Myocyte (in vitro differentiated cells): ENCODE results near the gene DISC1. TPM values are rescaled to one million over a fixed set of nuclear protein-coding genes. Genes with fewer than 3 reads are reported as not detected.

ENCODE experiments used
- DNase-seq: peaks from one replicate; pipeline ENCODE4 v3.0.0-alpha.2; 2012; ENCODE audit warnings: low read depth
- total RNA-seq: library from RNA; depleted of rRNA; stranded (reverse); fragments of >200 nt; gene quantifications from 2 replicates; pipeline ENCODE4 v1.2.3, GENCODE V29; 2014

DISC1 gene
- total RNA-seq, 1 donor from 2014 or later = 3.6 TPM

DNA sequence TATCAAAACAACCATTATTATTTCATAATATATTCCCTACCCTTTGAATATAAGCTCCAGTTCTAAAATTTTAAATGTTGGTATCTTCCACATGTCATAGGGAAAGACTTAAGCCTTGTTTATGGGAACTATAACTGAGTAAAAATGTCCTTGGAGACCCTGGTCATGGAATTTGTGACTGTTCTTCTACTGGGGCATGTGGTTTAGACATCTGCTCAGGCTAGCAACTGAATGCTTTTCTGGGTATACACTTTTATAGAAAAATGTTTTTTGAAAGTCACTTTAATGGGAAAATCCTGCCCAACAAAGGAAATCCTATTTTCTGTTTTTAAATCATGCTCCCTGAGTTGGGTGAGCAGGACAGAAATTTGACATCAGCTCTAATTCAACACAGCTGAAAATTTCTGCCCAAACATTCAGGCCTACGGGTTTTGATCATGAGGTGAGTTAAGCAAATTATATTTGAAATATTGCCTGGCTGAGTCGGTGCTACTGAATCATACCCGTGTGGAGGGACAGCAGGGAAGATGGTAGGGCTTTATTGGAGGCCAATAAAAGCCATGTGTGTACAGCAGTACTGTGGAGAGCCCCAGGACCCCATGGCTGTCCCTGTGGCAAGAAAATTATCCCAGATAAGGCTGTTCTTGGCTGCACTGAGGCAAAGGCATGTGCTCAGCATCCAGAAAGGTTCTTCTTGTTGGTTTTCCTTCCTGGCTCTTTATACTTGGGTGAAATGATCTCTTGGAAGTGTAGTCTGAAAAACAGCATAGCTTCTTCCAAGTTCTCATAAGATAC lies 391.8 kb downstream of the DISC1 start:
- peak; percentile 35 for DNase-seq

DNA sequence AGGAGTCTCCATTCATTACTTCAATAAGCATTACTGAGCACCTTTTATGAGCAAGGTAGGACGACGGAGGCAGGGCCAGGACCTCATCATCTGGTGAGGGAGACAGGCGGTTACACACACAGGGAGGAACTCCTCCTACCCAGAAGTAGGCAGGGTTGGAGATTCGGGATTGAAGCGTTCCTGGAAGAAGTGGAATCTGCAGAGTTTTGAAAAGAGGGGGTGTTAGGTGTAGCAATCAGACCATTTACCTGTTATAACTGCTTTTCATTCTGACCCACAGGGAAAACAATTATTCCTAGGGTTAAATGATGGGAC lies 392.4 kb downstream of the DISC1 start:
- no peak for DNase-seq

DNA sequence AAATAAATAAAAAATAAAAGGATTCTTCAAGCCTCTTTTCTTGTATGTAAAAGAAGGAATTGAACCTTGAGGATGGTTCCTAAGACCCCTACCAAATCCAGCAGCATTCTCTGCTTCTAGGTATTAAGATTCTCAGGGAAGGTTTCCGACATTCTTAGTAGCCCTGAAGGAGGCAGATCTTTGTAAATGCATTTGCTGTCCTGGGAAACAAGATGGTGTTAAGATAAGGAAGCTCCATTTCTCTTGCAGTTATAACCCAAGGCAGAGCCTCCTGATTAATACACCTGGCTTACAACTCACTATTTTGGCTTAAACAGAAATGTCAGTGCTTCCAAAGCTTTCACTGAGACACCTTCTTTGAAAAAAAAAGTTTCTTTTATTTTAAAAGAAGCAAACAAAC lies 393.8 kb downstream of the DISC1 start:
- no peak for DNase-seq

DNA sequence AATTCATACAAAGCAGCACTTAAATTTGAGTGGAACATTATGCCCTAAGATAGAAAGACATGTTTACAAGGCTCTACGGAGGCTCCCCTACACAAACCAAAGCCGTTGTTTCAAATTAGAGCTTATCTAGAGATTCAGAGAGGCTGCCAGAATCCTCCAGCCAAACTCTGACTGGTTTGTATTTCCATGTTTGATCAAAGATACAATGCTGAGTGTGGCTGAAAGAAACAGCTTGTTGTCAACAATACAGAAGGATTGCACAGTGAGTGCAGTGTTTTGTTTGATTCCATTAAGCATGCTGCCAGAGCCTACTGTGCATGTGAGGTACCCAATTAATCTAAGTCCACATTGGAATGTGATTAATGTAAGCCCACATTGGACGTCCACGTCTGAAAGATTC lies 402.7 kb downstream of the DISC1 start:
- no peak for DNase-seq

DNA sequence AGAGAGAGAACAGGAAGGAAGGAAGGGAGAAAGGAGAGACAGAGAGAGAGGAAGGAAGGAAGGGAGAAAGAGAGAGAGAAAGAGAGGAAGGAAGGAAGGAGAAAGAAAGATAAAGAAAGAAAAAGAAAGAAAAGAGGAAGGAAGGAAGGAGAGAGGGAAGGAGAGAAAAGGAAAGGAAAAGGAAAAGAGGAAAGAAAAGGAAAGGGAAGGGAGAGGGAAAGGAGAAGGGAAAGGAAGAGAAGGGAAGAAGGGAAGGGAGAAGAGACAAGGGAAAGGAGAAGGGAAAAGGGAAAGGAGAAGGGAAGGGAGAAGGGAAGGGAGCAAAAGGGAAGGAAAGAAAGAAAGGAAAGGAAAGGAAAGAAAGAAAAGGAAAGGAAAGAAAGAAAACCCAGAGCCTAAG lies 404.6 kb downstream of the DISC1 start:
- no peak for DNase-seq

DNA sequence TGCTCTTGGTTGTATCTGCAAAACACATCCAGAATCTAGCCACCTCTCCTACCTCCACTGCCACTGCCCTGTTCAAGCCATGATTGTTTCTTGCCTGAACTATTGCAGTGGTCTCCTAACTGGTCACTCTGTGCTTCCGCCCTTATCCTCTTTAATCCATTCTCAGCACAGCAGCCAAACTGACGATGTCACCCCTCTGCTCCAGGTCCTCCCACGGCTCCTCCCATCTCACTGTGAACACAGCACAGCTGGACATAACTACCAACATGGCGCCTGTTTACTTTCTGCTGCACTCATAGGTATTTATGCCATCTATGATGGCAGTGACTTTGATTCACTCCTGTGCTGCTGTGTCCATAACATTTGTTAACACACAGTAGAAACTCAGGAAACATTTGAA lies 406.7 kb downstream of the DISC1 start:
- DNase-seq = peak; percentile 42

DNA sequence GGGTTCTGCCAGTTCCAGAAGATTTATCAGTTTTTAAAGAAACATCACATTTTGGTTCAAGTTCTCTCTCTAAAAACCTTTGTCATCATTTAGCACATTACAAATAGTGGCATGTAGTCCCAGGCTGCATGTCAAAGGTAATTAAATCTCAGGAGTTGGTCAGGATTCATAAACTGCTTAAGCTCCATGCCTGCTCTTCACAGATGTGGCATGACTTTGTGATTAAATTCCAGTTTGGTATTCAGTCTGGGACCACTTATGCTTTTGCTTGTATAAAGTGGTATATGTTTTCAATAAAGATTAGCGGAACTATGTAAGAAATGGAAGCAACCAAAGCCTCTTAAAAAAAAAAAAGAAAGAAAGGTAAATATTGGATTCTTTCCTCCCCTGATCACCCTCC lies 408.0 kb downstream of the DISC1 start:
- DNase-seq = no peak

DNA sequence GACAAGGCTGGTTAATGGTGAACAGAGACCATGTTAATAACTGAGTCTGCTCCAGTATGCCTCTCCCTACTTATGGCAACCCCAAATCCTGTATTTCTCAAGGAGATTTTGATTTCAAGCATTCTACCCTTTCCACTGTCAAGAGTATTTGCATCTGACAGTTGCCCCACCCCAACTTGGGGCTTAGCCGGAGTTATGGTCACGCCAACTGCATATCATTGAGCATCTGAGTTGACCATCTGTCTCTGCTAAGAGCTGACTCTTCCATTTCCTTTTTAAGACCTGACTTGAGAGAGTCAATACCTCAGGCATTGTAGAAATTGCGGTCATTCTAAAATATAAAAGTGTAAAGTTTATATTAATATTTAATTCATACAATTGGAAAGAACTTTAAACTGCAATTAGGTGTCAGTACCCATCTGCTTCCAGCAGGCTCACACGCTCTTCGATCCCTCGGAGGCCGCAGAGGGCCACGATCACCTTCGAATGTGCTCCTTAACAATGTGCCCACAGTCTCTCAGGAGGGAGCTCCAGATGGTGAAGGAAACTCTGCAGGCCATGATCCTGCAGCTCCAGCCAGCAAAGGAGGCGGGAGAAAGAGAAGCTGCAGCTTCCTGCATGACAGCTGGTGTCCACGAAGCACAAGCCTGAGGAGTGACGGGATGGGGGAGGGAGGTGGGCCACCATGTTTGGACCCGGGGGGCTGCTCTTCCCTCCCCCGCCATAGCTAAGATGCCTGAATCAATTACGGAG lies 409.8 kb downstream of the DISC1 start:
- no peak for DNase-seq

DNA sequence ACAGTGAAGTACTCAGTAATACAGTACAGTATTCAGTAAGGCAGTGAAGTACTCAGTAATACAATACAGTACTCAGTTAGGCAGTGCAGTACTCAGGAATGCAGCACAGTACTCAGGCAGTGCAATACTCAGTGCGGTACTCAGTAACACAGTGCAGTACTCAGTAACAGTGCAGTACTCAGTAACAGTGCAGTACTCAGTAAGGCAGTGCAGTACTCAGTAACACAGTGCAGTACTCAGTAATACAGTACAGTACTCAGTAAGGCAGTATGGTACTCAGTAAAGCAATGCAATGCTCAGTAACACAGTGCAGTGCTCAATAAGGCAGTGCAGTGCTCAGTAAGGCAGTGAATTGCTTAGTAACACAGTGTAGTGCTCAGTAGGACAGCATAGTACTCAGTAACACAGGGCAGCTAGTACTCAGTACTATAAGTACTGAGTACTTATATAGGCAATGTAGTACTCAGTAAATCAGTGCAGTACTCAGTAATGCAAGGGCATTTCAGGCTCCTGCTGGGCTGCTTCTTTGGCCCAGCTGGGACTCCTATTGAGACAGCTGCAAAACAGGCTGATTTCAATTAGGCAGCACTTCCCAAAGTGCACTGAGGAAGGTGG lies 411.3 kb downstream of the DISC1 start:
- DNase-seq = peak; percentile 17

DNA sequence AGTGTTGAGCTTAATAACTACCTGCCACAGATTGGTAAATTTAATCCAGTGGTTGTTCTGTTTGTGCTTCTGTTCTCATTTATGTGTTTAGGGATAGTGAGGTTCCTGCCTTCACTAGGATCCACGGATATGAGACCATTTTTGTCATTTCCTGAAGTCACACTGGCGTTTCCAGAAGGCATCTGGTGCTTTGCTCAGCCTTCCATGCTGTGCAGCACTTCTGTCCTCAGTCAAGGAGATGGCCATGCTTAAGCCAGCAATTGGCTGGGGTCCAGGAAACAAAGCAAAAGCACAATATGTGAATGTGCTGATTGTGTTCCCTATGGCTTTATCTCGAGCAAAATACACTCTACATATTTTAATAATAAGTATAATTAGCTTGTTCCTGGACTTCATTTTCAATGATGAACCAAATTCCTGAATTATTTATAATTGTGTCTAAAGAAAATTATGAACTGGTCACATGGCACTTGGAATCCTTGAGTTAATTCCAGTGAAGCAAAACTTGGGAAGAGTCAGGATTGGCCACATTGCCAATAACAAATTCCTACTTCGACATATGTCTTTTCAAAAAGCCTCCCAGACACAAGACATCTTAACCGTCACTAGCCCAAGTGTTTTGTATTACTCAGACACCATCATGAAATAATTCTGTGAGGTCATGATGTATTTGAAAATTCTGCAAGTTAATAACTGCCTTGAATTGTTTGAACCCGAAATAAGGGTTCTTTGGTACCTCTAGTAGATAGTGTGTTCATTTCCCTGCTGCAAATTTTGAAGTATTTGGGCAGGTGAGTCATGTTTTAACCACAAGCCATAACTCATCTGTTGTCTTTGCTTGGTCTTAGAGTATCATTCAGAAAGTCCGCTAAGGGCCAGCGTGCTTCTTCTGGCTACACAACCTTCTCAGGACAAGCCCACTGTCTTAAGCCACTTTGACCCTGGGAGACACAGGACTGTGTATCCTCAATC lies 412.4 kb downstream of the DISC1 start:
- DNase-seq = no peak

DNA sequence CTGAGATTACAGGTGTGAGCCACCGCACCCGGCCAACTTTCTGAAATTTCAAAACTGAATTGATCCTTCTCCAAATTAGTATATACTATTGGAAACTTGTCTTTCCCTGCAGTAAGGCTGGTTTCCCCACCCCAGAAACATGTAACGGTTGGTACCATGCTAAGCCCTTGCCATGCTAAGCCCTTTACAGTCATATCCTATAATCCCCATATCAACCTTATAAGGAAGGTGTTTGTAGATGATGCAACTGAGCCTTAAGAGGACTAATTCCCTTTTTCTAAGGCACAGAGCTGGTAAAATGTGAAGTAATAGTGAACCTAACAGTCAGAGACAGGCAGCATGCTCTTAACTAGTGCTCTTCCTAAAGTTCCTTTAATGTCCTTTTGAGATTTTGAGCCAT lies 413.7 kb downstream of the DISC1 start:
- DNase-seq = no peak

DNA sequence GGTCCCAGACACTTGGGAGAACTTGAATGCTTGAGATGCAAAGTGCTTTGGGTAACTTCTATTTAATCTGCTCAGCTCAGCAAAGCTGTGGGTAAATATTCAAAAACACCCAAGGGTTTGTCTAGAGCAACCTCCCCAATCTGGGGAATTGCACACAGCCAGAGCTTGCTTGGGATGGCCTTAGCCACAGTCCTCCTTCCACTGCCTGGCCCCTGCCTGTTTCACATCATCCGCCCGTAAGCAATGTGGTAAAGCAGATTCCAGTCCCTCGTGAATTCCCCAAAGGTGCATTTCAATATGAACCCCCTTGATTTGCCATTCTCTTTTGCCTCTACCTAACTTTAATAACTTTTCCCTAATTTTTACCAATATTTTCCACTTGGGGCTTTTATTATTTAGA lies 418.1 kb downstream of the DISC1 start:
- DNase-seq = no peak

DNA sequence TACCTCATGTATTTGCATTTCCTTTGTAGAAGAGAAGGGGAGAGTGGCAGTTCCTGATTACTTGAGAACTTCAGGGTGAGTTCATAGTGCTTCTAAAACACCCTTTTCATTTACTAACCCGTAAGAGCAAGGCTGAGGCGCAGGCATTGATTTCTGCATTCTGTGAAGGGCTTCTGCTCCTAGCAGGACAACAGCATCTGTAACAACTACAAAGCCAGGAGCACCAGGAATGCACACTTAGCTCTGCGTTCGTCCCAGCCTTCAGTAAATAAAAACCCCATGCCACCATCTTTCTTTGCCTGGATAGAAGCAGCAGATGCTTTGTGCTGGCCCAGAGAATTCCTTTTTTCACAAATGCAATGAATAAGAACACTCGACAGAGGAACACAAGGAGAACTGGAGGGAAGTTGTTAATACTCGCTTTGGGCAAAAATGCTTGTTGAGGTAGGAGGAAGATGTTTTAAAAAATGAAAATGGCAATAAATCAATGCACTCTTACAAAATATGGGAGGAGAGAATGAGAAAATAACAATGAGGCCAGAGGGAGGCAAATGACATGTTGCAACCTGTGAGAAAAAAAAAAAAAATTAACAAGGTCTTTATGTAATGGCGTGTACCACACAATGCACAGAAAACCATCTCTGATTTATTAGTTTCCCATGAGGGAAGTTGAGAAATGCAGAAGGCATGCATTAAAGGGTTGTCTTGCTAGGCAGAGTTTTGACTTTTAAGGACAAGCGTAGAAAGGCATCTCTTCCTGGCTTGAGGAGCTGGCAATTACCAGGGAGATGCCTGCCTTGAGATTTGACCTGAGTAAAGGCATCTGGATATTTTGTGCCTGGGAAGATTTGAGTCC lies 418.8 kb downstream of the DISC1 start:
- DNase-seq = no peak

DNA sequence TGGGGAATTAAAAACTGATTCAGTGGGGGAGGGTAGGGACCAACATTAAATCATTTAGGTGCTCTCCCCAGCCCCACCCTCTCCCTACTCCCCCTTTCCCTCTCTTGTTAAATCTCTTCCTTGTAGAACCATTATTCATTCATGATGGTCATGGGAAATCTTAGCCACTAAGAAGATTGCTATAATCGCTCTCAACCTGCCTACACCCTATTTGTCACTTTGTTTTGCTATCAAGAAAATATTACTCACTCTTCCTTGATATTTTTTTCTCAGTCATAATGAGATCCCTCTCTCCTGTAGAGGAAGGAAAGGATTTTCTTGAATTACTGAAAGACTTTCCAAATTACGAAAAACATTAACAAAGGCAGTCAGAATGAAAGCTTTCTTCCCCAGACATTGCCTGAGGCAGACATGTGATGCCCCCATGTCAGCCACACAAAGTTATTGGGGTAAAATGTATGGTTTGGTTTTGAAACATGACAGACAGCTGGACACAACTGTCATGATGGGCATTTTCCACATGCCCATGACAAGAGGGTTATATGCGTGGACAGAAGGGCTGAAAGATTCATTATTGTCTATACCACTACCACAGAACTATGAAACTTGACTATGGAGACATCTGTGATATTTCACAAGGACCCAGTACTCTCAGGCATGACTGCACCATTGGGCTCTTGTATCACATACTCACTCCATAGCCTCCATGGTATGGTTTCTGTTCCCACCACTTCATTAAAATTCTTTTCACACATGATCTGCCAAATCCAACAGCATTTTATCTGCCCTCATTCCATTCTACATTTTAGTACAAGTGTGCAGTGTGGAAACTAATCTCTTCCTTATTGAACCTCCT lies 420.1 kb downstream of the DISC1 start:
- no peak for DNase-seq

DNA sequence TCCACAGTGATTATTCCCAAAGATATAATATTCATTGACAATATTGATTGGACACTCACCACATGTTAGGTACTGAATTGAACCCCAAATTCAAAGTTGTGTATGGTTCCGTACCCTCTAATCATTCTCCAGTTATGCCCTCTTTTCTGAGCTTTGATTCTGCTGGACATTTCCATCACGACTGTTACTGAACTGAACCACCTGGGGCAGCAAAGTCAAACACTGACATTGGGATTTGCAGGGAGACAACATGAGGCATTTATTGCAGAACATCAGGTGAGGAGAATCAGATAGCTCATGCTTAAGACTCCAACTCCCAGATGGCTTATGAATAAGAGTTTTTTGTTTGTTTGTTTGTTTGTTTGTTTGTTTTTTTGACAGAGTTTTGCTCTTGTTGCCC lies 420.9 kb downstream of the DISC1 start:
- DNase-seq = peak; percentile 8

DNA sequence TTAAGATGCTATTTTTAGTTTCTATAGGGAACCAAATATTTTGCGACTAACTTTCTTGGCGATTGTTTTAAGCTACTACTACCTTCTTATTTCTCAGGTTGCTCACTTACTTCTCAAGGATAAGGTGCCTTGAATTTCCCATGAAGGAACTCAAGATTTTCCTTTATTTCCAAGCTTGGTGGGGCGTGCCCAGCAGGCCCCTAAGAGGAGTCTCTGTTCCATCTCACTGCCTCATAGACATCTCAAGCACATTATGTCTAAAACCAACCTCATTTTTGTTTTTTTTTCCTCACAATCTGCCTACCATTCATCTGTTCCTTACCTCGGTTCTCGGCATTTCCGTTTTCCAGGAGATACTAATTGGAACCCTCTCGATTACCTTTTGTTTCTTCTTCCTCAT lies 421.9 kb downstream of the DISC1 start:
- DNase-seq = no peak

DNA sequence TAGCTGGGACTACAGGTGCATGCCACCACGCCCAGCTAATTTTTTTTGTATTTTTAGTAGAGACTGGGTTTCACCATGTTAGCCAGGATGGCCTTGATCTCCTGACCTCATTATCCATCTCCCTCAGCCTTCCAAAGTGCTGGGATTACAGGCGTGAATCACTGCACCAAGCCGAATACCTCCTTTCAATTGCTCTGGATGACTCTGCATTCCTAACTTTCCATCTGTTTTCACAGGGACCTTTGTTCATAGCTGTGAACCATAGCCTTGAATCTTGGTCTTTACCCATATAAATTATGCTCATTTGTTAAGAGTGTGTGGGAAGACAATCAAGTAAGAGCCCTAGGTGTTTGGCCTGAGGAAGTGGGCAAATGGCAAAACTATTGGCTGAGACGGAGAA lies 422.7 kb downstream of the DISC1 start:
- DNase-seq = no peak

DNA sequence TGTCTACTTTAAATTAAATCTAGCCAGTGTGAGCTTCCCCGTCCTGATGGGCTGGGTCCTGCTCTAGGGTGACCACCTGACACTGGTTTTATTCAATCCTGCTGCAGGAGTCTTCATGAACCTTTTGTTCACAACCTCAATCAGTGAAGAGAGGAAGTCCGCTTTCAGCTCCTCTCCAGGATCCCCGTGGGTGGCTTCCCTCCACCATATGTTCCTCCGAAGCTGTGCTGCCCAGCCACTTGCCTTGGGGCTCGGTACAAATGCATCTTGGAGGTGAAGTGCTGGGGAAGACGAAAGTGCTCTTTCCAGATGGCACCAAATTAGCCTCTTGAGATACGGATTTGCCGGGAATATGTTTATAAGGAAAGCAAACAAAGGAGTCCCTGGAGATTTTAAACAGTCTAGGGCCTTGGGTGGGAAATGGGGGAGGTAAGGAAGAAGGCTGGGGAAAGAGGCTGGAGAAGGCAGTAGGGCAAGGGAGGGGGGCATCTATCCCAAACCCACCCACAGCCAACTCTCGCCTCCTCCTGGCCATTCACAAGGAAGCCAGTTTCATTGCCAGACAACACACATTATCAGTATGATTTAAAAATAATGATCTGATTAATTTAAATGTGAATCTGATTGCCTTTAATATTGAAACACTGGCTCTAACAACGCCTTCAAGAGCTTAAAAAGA lies 430.8 kb downstream of the DISC1 start:
- DNase-seq = no peak

DNA sequence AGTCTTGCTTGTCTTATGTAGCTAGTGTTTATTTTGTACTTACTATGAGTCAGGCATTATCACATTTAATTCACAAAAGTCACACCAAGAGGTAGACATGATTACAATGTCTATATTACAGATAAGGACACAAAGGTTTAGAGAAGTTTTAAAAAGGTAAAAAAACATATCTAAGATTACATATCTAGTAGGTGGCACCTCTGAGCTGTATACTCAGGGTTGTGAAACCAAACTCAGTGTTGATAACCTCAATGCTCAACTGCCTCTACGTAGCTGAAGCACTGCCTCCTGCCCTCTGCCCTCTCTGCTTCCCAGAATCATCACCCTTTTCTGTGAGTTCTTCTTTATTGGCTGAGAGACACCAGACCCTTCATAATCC lies 431.3 kb downstream of the DISC1 start:
- DNase-seq = no peak
